HuH-7 (cell line): ENCODE data around the gene HBEGF.

Experiments
- DNase-seq: peaks from one replicate; pipeline ENCODE4 v3.0.0; 2011; ENCODE audit warnings: low spot score

Gene HBEGF

GRCh38 chr5:140336388-140336787 lies 10.0 kb downstream of the HBEGF start:
- no peak for DNase-seq

DNA sequence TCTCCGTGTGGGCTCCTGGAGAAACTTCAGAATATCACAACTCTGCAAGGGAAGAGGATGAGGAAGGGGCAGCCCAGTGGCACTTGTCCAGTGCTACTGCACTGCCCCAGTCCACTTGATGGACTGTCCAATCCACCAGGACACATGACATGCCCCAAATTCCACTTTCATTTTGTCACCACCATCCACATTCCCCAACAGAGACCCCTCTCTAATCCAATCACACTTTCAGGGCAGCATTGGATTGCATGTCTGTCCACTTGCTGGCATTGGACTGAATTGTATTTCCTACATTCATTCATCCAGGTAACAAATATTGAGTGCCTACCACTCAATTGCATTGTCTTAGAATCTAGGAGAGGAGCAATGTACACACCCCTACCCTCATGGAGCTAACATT lies 14.8 kb downstream of the HBEGF start:
- DNase-seq, result no peak

DNA sequence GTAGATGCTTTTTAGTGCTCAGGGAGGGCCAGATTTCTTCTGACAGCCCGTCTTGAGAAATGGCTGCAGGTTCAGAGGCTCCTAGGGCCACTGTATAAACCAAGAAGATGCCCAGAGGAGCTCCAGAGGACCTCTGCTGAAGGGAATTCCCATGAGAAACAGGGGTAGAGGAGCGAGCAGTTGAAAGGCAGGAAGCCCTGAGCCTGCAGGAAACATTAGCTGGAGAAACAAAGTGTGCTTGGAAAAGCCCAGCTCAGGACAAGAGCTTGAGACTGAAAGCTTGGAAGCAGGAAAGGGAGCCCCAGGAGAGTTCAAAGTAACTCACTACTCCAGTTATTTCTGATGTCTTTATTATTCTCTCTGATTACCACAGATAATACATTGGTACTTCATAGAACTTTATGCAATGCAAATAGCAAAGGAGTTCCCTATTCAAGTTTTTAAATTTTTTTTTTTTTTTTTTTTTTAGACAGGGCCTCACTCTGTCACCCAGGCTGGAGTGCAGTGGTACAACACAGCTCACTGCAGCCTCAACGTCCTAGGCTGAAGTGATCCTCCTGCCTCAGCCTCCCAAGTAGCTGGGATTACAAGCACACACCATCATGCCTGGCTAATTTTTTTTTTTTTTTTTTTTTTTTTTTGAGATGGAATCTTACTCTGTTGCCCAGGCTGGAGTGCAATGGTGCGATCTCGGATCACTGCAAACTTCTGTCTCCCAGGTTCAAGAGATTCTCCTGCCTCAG lies 16.5 kb downstream of the HBEGF start:
- no peak for DNase-seq

- DNase-seq, result no peak
These were observed 18.2 kb downstream of the HBEGF start for GRCh38 chr5:140328036-140328764.

- DNase-seq, result no peak
These were observed 18.8 kb downstream of the HBEGF start for GRCh38 chr5:140327589-140327988.

DNA sequence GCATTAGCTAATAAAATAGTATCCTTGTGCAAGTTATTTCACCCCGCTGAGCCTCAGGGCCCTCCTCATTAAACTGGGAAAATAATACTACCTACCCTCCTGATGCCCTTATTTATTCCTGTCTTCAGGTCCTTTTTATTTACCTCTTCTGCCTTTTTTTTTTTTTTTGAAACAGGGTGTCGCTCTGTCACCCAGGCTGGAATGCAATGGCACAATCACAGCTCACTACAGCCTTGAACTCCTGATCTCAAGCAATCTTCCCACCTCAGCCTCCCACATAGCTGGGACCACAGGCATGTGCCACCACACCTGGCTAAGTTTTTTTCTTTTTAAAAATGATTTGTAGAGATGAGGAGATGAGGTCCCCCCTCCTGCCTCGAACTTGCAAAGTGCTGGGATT lies 20.9 kb downstream of the HBEGF start:
- no peak for DNase-seq

DNA sequence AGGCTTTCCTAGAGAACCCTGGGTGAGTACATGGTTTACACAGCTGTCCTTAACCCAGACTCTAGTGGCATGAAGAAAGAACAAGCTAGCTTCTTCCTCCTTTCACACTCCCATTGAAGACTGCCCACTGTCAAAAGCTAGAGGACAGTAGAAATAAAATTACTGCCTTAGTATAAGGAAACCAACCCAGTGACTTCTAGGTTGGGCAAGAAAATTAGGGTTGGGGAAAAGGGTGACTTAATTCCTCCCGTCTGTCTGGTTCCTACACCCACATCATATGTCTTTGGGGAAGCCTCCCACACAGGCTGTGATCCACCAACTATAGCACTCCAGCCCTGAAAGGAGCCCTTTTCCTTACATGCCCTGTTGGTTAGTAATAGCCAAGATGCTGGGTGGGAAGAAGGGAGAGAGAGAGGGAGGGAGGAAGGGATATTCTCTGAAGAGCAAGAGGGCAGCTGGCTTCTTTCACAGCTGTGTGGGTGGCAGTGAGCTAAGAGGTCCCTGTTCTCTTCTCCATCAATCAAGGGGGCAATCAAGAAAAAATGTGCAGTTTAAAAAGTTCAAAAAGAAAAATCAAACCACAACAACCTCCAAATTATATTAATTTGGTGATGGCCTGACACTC lies 21.7 kb downstream of the HBEGF start:
- DNase-seq, result no peak

- no peak for DNase-seq
These were observed 22.3 kb downstream of the HBEGF start for GRCh38 chr5:140324041-140324600.

DNA sequence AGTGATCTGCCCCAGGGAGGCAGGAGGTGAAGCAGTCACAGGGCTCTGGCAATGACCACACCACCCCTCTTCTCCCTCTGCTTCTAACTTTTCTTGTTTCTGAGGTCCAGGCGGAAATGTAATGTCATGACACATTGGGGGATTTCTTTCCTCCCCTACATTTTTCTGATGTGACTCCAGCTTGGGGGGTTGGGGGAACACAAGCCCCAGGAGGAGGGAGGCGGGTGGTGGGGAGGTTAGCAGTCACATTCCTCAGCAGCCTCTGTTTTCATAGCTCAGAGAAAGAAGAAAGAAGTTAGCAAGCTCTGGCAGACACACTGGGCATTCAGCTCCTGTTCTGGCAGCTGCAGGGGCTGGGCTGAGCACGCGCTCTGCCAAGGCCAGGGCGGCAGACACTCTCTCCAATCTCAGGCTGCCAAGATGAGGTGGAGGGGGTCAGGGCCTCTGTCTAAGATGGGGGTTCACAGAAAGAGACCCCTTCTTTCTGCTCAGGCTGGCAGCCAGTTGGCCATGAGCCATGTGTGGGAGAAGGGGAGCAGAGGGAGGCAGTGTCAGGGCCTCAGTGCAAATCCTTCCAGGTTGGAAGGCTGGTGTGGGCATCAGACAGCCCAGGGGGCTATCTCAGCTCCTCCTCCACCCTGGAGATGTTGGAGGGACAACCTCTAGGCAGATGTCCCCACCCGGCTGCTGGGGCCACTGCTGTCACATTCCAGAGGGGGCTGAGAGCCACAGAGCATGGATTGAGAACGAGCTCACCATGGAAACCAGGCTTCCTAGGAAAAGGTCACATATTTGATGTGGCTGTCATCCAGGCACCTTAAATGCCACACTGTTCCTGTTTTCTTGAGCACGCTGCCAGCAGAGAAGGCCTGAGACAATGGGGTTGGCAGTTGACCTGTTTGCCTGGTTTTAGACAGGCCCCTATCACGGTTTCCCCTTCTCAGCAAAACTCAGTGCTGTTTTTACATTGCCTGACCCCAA lies 23.4 kb downstream of the HBEGF start:
- DNase-seq, result no peak

- DNase-seq, result no peak
These were observed 24.6 kb downstream of the HBEGF start for GRCh38 chr5:140321796-140322195.

GRCh38 chr5:140319833-140320232 lies 26.6 kb downstream of the HBEGF start:
- DNase-seq, result no peak

- DNase-seq, result no peak
These were observed 27.6 kb downstream of the HBEGF start for GRCh38 chr5:140318792-140319191.

- no peak for DNase-seq
These were observed 28.5 kb downstream of the HBEGF start for GRCh38 chr5:140317859-140318258.

- DNase-seq, result no peak
These were observed 33.6 kb downstream of the HBEGF start for GRCh38 chr5:140312791-140313189.

GRCh38 chr5:140312067-140312790 lies 34.2 kb downstream of the HBEGF start:
- DNase-seq, result no peak

DNA sequence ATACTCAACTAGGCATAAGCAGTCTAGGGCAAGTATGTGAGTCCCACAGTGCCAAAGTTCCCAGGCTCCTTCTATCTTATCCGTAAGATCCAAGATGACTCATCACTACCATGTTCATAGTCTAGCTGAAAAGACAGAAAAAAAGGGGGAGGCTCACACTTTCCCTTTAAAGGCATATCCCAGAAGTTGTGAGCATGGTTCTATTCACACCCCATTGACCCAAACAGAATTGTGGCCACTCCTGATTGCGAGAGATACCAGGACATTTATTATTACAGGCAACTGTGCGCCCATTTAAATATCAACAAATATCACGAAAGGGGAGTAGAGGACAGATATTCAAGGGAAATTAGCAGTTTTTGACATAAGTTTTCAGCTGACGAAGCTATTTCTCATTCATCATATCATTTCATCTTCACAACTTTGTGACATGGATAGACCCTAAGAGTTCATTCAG lies 35.4 kb downstream of the HBEGF start:
- no peak for DNase-seq

DNA sequence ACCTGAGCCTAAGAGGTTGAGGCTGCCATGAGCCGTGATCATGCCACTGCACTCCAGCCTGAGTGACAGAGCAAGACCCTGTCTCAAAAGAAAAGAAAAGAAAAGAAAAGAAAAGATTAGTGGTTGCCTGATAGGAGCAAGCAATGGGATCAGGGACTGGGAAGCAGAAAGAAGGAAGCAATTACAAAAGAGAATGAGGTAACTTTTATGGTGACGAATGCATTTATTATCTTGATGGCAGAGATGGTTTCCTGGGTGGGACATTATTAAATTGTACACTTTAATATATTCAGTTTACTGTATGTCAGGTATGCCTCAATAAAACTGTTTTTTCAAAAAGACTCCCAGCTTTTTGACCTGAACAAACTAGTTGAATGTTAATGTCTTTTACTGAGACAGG lies 36.0 kb downstream of the HBEGF start:
- DNase-seq, result no peak

GRCh38 chr5:140309706-140310249 lies 36.6 kb downstream of the HBEGF start:
- DNase-seq, result no peak

DNA sequence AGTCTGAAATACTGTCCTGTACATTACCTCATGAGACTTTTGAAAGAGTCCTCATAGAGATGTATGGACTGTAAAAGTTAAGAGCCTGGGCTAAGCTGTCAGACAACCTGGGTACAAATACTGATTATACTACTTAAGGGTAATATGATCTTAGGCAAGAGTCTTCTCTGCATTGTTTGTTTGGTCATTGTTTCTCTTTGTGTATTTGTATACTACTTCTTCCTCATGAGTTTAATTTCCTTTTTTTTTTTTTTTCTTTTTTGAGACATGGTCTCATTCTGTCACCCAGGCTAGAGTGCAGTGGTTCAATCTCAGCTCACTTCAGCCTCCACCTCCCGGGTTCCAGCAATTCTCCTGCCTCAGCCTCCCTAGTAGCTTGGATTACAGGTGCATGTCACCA lies 40.9 kb downstream of the HBEGF start:
- DNase-seq, result no peak

- DNase-seq, result no peak
These were observed 42.4 kb downstream of the HBEGF start for GRCh38 chr5:140303966-140304365.
